ENCODE data around the gene NLGN3.

NLGN3 gene

DNA sequence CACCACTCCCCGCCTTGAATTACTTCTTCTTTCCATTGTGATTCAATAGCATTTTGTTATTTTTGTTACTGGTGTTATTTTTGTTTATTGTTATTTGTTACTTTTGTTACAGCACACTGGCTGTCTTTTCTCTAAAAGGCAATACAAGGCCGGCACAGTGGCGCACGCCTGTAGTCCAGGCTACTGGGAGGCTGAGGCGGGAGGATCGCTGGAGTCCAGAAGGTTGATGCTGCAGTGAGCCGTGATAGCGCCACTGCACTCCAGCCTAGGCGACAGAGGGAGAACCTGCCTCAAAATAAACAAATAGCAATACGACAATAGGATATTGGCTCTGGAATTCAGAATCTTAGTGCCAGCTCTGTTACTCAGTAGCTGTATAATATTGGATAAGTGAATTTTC, 27.3 kb upstream of the NLGN3 start:
- DNase-seq (ENCODE audit: low spot score) (no peak), ATAC-seq (ENCODE audit: low read depth) (no peak)
- Histone ChIP-seq H3K27ac (ENCODE audit: poor library complexity, severe bottlenecking) (no peak overlapping the region), H3K9me3 (ENCODE audit: severe bottlenecking) (no peaks in the 10 kb centered on the region), H3K36me3 (ENCODE audit: low read depth) (0 out of 2 replicates have a peak, but pooled peaks cover 5% of the 10 kb centered on the region), H3K27me3 (ENCODE audit: insufficient read depth, poor library complexity, severe bottlenecking) (no peaks in the 10 kb centered on the region), H3K4me3 (ENCODE audit: severe bottlenecking) (no peak overlapping the region), H3K4me1 (ENCODE audit: insufficient read depth, poor library complexity, severe bottlenecking) (no peaks in the 10 kb centered on the region)
- TF ChIP-seq, protein P1, sequence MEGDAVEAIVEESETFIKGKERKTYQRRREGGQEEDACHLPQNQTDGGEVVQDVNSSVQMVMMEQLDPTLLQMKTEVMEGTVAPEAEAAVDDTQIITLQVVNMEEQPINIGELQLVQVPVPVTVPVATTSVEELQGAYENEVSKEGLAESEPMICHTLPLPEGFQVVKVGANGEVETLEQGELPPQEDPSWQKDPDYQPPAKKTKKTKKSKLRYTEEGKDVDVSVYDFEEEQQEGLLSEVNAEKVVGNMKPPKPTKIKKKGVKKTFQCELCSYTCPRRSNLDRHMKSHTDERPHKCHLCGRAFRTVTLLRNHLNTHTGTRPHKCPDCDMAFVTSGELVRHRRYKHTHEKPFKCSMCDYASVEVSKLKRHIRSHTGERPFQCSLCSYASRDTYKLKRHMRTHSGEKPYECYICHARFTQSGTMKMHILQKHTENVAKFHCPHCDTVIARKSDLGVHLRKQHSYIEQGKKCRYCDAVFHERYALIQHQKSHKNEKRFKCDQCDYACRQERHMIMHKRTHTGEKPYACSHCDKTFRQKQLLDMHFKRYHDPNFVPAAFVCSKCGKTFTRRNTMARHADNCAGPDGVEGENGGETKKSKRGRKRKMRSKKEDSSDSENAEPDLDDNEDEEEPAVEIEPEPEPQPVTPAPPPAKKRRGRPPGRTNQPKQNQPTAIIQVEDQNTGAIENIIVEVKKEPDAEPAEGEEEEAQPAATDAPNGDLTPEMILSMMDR (IDR thresholded peaks at IDR 0.05; ENCODE audit: poor library complexity, severe bottlenecking), result no peak

- DNase-seq (ENCODE audit: low spot score) (peak; percentile 63), ATAC-seq (ENCODE audit: low read depth) (peak; percentile 90)
- H3K4me1 ChIP-seq (ENCODE audit: insufficient read depth, poor library complexity, severe bottlenecking), result no peaks in the 10 kb centered on the region
- 0 out of 2 replicates have a peak, but pooled peaks cover 5% of the 10 kb centered on the region for H3K36me3 ChIP-seq (ENCODE audit: low read depth)
- no peak within 1 kb of the TSS for H3K27ac ChIP-seq (ENCODE audit: poor library complexity, severe bottlenecking)
- H3K9me3 ChIP-seq (ENCODE audit: severe bottlenecking), result no peaks in the 10 kb centered on the region
- TF ChIP-seq, protein P1 (IDR thresholded peaks at IDR 0.05; ENCODE audit: poor library complexity, severe bottlenecking), result no peak
- H3K4me3 ChIP-seq (ENCODE audit: severe bottlenecking), result peak within 1 kb of the TSS; percentile 62
- no peaks in the 10 kb centered on the region for H3K27me3 ChIP-seq (ENCODE audit: insufficient read depth, poor library complexity, severe bottlenecking)
Observed at GRCh38 chrX:71118032-71118984, 26.3 kb upstream of the NLGN3 start, which contains the start of gene MED12. TSS of gene MED12 (plus strand) at chrX:71118596. CDS start at chrX:71118755, 159 bp downstream.

- peak overlapping the region; percentile 62 for H3K4me3 ChIP-seq (ENCODE audit: severe bottlenecking)
- no peaks in the 10 kb centered on the region for H3K27me3 ChIP-seq (ENCODE audit: insufficient read depth, poor library complexity, severe bottlenecking)
- TF ChIP-seq, protein P1 (IDR thresholded peaks at IDR 0.05; ENCODE audit: poor library complexity, severe bottlenecking), result no peak
- DNase-seq (ENCODE audit: low spot score) (no peak), ATAC-seq (ENCODE audit: low read depth) (peak; percentile 43; the same call in 2 of the 3 replicates)
- no peaks in the 10 kb centered on the region for H3K4me1 ChIP-seq (ENCODE audit: insufficient read depth, poor library complexity, severe bottlenecking)
- peaks cover 5% of the 10 kb centered on the region; the same call in 1 of the 2 replicates for H3K36me3 ChIP-seq (ENCODE audit: low read depth)
- H3K27ac ChIP-seq (ENCODE audit: poor library complexity, severe bottlenecking), result no peak overlapping the region
- no peaks in the 10 kb centered on the region for H3K9me3 ChIP-seq (ENCODE audit: severe bottlenecking)
Observed at GRCh38 chrX:71118985-71119535, 25.6 kb upstream of the NLGN3 start.

- Histone ChIP-seq H3K4me3 (ENCODE audit: severe bottlenecking) (no peak overlapping the region), H3K27me3 (ENCODE audit: insufficient read depth, poor library complexity, severe bottlenecking) (no peaks in the 10 kb centered on the region), H3K4me1 (ENCODE audit: insufficient read depth, poor library complexity, severe bottlenecking) (no peaks in the 10 kb centered on the region), H3K27ac (ENCODE audit: poor library complexity, severe bottlenecking) (no peak overlapping the region), H3K36me3 (ENCODE audit: low read depth) (peaks cover 19% of the 10 kb centered on the region), H3K9me3 (ENCODE audit: severe bottlenecking) (no peaks in the 10 kb centered on the region)
- TF ChIP-seq, protein P1 (IDR thresholded peaks at IDR 0.05; ENCODE audit: poor library complexity, severe bottlenecking), result no peak
- ATAC-seq (ENCODE audit: low read depth) (no peak), DNase-seq (ENCODE audit: low spot score) (no peak)
Observed at GRCh38 chrX:71128166-71128833, 16.3 kb upstream of the NLGN3 start.

Measured in RWPE2 (cell line).